ENCODE measurements around the gene PPP1R14C.
"Not testable (repeated sequence)": the region's sequence is repeated elsewhere in the genome, so short reads cannot be mapped to it uniquely, and the experiment has no call there.

PPP1R14C gene

DNA sequence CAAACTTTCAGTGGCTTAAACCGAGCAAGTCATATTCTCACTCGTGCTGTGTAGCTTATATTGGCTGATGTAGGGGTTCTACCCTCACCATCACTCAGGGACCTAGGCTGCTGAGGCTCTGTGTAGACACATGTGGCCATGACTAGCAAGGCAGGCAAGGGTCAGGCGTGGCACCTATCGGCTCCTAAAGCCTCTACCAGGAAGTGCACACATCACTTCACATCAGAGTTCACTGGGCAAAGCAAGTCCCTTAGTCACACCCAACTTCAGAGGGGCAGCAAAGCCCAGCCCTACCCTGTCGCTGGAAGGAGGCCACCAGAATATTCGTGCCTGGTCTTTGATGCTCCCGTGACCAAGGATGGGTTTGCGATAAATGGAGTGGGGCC lies 42.9 kb downstream of the PPP1R14C start:
- no peak overlapping the region for H3K4me3 Mint-ChIP-seq
- DNase-seq: no peak
- no peaks in the 10 kb centered on the region for H3K36me3 Mint-ChIP-seq (ENCODE audit: low read depth)
- no peaks in the 10 kb centered on the region for H3K9me3 Mint-ChIP-seq
- H3K4me1 Mint-ChIP-seq (ENCODE audit: low read depth): no peaks in the 10 kb centered on the region
- no peak overlapping the region for H3K27ac Mint-ChIP-seq
- peaks cover 26% of the 10 kb centered on the region for H3K27me3 Mint-ChIP-seq

DNA sequence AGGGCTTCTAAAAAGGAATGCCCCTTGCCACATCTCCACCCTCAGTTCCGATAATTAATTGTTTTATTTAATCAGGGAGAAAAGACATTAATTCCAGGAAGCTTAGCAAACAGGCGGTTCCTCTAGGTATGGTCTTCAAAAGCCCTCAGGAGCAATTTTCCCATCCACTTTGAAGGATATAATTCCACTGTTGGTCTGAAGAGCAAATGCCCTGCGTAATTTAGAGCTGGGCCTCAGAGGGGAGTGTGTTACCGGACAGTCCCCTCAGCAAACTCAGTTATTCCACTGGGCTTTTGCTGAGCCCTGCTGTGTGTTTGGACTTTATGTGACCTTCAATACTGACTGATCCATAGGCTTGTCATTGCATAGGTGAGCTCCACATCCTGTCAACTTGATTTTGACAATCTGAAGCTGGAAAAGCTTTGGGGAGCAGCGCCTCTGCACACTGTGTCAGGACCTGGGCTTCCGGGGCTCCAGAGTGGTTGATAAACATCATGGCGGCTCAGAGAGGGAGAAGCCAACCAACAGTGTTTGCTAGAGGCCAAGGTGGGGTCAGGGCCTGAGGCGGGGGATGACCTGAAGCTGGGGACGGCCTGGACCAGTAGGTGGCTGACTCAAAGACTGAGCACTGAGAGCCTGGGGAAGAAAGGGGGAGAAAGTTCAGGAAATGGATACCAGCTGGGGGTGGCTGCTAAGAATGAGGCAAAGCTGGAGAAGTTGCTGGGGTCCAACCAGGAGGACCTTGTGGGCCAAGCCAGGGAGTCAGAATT lies 43.5 kb downstream of the PPP1R14C start:
- Mint-ChIP-seq H3K27me3 (peaks cover 25% of the 10 kb centered on the region), H3K36me3 (ENCODE audit: low read depth) (no peaks in the 10 kb centered on the region), H3K9me3 (no peaks in the 10 kb centered on the region), H3K27ac (no peak overlapping the region), H3K4me1 (ENCODE audit: low read depth) (no peaks in the 10 kb centered on the region), H3K4me3 (no peak overlapping the region)
- DNase-seq: no peak

- H3K27ac Mint-ChIP-seq; H3K4me3 Mint-ChIP-seq; H3K36me3 Mint-ChIP-seq (ENCODE audit: low read depth); H3K4me1 Mint-ChIP-seq (ENCODE audit: low read depth); DNase-seq; H3K9me3 Mint-ChIP-seq: not testable (repeated sequence)
- H3K27me3 Mint-ChIP-seq: peaks cover 30% of the 10 kb centered on the region
These were observed 44.6 kb downstream of the PPP1R14C start for GRCh38 chr6:150187433-150187832.

GRCh38 chr6:150189122-150189521 lies 46.3 kb downstream of the PPP1R14C start:
- Mint-ChIP-seq H3K4me1 (ENCODE audit: low read depth) (no peaks in the 10 kb centered on the region), H3K27me3 (peaks cover 33% of the 10 kb centered on the region), H3K9me3 (no peaks in the 10 kb centered on the region), H3K36me3 (ENCODE audit: low read depth) (no peaks in the 10 kb centered on the region), H3K27ac (no peak overlapping the region), H3K4me3 (no peak overlapping the region)
- DNase-seq: no peak

- Mint-ChIP-seq H3K27me3 (peaks cover 33% of the 10 kb centered on the region), H3K27ac (no peak overlapping the region), H3K4me3 (no peak overlapping the region), H3K4me1 (ENCODE audit: low read depth) (no peaks in the 10 kb centered on the region), H3K36me3 (ENCODE audit: low read depth) (no peaks in the 10 kb centered on the region), H3K9me3 (no peaks in the 10 kb centered on the region)
- no peak for DNase-seq
These were observed 49.0 kb downstream of the PPP1R14C start for GRCh38 chr6:150191809-150192208.

GRCh38 chr6:150194195-150194594 lies 51.4 kb downstream of the PPP1R14C start:
- Mint-ChIP-seq H3K36me3 (ENCODE audit: low read depth) (no peaks in the 10 kb centered on the region), H3K4me3 (no peak overlapping the region), H3K27me3 (peaks cover 36% of the 10 kb centered on the region), H3K4me1 (ENCODE audit: low read depth) (no peaks in the 10 kb centered on the region), H3K27ac (no peak overlapping the region), H3K9me3 (no peaks in the 10 kb centered on the region)
- DNase-seq: no peak

- no peak overlapping the region for H3K4me3 Mint-ChIP-seq
- peaks cover 26% of the 10 kb centered on the region for H3K27me3 Mint-ChIP-seq
- H3K4me1 Mint-ChIP-seq (ENCODE audit: low read depth): no peaks in the 10 kb centered on the region
- no peaks in the 10 kb centered on the region for H3K36me3 Mint-ChIP-seq (ENCODE audit: low read depth)
- no peak for DNase-seq
- no peak overlapping the region for H3K27ac Mint-ChIP-seq
- no peaks in the 10 kb centered on the region for H3K9me3 Mint-ChIP-seq
These were observed 53.2 kb downstream of the PPP1R14C start for GRCh38 chr6:150195996-150196417.

- H3K4me1 Mint-ChIP-seq (ENCODE audit: low read depth): no peaks in the 10 kb centered on the region
- H3K27ac Mint-ChIP-seq: no peak overlapping the region
- H3K27me3 Mint-ChIP-seq: peaks cover 18% of the 10 kb centered on the region
- H3K4me3 Mint-ChIP-seq: no peak overlapping the region
- H3K9me3 Mint-ChIP-seq: no peaks in the 10 kb centered on the region
- H3K36me3 Mint-ChIP-seq (ENCODE audit: low read depth): no peaks in the 10 kb centered on the region
- DNase-seq: no peak
These were observed 54.3 kb downstream of the PPP1R14C start for GRCh38 chr6:150196942-150197745.

DNA sequence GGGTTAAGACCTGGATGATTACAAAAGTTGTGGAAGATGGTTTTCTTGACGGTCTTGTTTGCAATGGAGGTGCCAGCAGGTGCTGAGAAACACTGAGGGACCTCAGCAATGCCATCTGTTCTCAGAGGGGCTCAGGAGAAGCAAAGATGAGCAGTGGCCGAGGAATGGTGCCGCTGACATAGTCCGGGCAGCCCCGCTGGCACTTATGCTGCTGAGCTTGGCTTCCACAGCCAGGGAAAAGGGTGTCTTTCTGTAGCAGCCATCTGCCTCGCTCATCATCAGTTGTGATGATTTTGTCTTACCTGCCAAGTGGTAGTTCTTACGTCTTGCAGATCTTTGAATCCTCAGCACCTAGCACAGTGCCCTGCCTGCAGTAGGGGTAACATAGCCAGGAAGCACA lies 55.7 kb downstream of the PPP1R14C start:
- no peaks in the 10 kb centered on the region for H3K36me3 Mint-ChIP-seq (ENCODE audit: low read depth)
- no peak overlapping the region for H3K27ac Mint-ChIP-seq
- peaks cover 18% of the 10 kb centered on the region for H3K27me3 Mint-ChIP-seq
- H3K9me3 Mint-ChIP-seq: no peaks in the 10 kb centered on the region
- peaks cover 7% of the 10 kb centered on the region for H3K4me1 Mint-ChIP-seq (ENCODE audit: low read depth)
- no peak overlapping the region for H3K4me3 Mint-ChIP-seq
- DNase-seq: no peak

DNA sequence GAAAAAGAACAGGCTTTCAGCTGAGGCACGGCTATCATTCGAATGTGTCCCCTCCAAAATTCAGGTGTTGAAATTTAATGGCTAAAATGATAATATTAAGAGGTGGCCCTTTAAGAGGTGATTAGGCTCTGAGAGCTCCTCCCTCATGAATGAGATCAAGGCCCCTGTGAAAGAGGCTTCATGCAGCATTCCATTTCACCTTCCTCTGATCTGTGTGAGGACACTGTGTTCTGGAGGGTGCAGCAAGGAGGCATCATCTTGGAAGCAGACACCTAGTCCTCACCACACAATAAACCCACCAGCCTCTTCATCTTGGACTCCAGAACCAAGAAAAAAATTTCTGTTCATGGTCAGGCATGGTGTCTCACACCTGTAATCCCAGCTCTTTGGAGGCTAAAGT lies 56.4 kb downstream of the PPP1R14C start:
- Mint-ChIP-seq H3K9me3 (no peaks in the 10 kb centered on the region), H3K4me3 (no peak overlapping the region), H3K36me3 (ENCODE audit: low read depth) (no peaks in the 10 kb centered on the region), H3K27ac (no peak overlapping the region), H3K27me3 (peaks cover 22% of the 10 kb centered on the region), H3K4me1 (ENCODE audit: low read depth) (peaks cover 7% of the 10 kb centered on the region)
- no peak for DNase-seq

DNA sequence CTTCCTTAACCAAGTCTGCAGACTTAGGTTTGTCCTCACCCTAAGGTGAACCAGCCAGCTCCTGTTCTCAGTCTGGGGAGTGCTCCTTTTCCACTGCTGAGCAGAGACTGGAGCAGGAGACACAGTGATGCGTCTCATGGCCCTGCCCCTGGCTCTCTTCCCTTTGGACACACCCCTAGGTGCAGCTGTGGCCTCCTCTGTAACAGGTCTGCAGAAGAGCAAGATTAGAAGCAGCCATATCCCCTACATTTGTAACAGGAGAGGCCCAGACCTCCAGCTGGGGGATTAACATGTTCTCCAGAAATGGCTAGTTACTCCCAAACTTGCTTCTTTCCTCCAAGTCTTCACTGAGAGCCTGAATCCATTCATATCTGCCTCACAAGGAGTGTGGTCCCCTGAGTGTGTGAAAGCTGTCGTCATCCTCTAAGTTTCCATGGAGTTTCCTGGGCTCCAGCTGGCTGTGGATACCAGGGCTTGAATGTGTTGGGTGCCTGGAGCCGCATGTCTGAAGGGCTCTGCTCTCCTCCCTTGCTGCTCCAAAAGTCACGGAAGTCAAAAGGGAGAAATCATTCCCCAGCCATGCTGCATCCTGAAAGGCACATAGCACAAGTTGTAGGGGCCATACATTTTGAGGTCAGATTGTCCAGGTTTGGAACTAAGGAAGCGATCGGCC lies 57.7 kb downstream of the PPP1R14C start:
- H3K4me3 Mint-ChIP-seq: no peak overlapping the region
- no peak overlapping the region for H3K27ac Mint-ChIP-seq
- peaks cover 22% of the 10 kb centered on the region for H3K27me3 Mint-ChIP-seq
- no peaks in the 10 kb centered on the region for H3K36me3 Mint-ChIP-seq (ENCODE audit: low read depth)
- DNase-seq: no peak
- H3K4me1 Mint-ChIP-seq (ENCODE audit: low read depth): peaks cover 7% of the 10 kb centered on the region
- no peaks in the 10 kb centered on the region for H3K9me3 Mint-ChIP-seq

- H3K36me3 Mint-ChIP-seq (ENCODE audit: low read depth): no peaks in the 10 kb centered on the region
These were observed 58.4 kb downstream of the PPP1R14C start for GRCh38 chr6:150201285-150201684.

DNA sequence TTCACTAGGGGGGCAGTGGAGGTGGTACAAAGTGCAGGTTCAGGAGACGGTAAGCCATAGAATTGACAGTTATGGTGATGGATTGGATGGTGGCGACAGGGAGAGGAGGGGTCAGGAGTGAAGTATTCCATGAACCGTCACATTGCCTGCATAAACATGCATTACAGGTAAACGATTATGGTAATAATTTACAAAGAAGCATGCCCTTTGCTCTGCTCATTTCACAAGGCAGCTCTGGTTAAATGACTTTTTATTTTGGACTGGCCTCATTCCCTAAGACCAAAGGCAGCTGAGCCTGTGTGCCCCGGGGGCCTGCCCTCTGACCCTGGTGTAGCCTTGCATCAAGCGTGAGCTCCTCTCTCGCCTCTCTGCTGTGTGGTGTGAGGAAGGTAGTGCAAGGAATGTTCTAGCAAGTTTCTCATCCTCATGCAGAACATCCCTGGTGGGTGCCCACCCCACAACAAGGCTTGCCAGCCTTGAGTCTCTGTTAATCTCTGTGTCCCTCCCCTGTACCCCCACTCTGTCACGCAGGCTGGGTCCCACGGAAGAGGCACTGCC lies 59.0 kb downstream of the PPP1R14C start:
- Mint-ChIP-seq H3K4me1 (ENCODE audit: low read depth) (peaks cover 7% of the 10 kb centered on the region), H3K9me3 (no peaks in the 10 kb centered on the region), H3K36me3 (ENCODE audit: low read depth) (no peaks in the 10 kb centered on the region), H3K27ac (no peak overlapping the region), H3K4me3 (no peak overlapping the region), H3K27me3 (peaks cover 26% of the 10 kb centered on the region)
- no peak for DNase-seq

More at GRCh38 chr6:150201285-150201684, 58.4 kb downstream of the PPP1R14C start:
- Mint-ChIP-seq H3K9me3 (no peaks in the 10 kb centered on the region), H3K27me3 (peaks cover 24% of the 10 kb centered on the region), H3K27ac (no peak overlapping the region), H3K4me1 (ENCODE audit: low read depth) (peaks cover 7% of the 10 kb centered on the region), H3K4me3 (no peak overlapping the region)
- DNase-seq: no peak

- H3K4me3 Mint-ChIP-seq: no peak overlapping the region
- H3K36me3 Mint-ChIP-seq (ENCODE audit: low read depth): no peaks in the 10 kb centered on the region
- DNase-seq: no peak
- peaks cover 24% of the 10 kb centered on the region for H3K27me3 Mint-ChIP-seq
- H3K9me3 Mint-ChIP-seq: no peaks in the 10 kb centered on the region
- no peak overlapping the region for H3K27ac Mint-ChIP-seq
- peaks cover 7% of the 10 kb centered on the region for H3K4me1 Mint-ChIP-seq (ENCODE audit: low read depth)
These were observed 59.6 kb downstream of the PPP1R14C start for GRCh38 chr6:150202404-150202803.

Data from activated T-cell treated with anti-CD3 and anti-CD28 coated beads, Interleukin-2, amount 50 U/mL, for 24 hours (primary cell).